ENCODE measurements around the gene TPSD1. TPM values are rescaled to one million over a fixed set of nuclear protein-coding genes. Genes with fewer than 3 reads are reported as not detected.

TPSD1 gene
- total and polyA plus RNA-seq, 9 of the 15 experiments (the other 6 are each of a cell fraction or from before 2014, with no cell fraction given), result not detected

DNA sequence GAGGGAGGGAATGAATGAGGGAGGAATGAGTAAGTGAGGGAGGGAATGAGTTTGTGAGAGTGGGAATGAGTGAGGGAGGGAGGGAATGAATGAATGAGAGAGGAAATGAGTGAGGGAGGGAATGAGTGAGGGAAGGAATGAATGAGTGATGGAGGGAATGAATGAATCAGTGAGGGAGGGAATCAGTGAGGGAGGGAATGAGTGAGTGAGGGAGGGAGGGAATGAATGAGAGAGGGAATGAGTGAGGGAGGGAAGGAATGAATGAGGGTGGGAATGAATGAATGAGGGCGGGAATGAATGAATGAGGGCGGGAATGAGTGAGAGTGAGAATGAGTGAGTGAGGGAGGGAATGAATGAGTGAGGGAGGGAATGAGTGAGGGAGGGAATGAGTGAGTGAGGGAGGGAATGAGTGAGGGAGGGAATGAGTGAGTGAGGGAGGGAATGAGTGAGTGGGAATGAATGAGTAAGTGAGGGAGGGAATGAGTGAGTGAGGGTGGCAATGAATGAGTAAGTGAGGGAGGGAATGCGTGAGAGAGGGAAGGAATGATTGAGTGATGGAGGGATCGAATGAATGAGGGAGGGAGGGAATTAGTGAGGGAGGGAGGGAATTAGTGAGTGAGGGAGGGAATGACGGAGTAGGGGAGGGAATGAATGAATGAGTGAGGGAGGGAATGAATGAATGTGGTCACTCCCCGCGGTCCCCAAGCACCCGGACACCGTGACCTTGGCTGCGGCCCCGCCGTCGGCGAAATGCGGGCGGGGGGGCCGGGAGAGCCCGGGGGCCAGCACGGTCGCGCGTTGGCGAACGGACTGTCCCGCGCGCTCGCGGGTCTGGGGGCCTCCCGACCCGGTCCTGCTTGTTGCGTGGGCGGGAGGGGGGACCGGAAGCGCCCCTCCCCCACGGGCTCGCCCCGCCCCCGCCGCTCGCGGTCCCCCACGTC lies 52.4 kb downstream of the TPSD1 start (continued):
- TF ChIP-seq SMAD4 (CRISPR knock-in tag; conservative IDR thresholded peaks at IDR 0.05) (0 out of 2 replicates have a peak, but pooled peaks have one; percentile 15), NONO (IDR thresholded peaks at IDR 0.05; ENCODE audit: low read depth in 2 of 2, low read length in 1 of 2) (peak in 1 of 2 experiments; percentile 69; a peak in 3 of 4 replicates), ZNF274 (IDR thresholded peaks at IDR 0.05; ENCODE audit: borderline replicate concordance, low read depth, low read length) (no peak), CBX2 (IDR thresholded peaks at IDR 0.05; ENCODE audit: insufficient read depth, low read length, poor library complexity, severe bottlenecking) (no peak), FOXK2 (conservative IDR thresholded peaks at IDR 0.05 in 1 of 2, IDR thresholded peaks at IDR 0.05 in 1 of 2; ENCODE audit: low read depth in 2 of 2) (peak; percentile 8 to 16; a peak in 1 of 4 replicates), NFE2 (IDR thresholded peaks at IDR 0.05; ENCODE audit: low read depth) (no peak), HDAC2 (IDR thresholded peaks at IDR 0.05) (0 out of 2 replicates have a peak, but pooled peaks have one; percentile 45), EHMT2 (IDR thresholded peaks at IDR 0.05) (0 out of 2 replicates have a peak, but pooled peaks have one; percentile 15), TAF1 (IDR thresholded peaks at IDR 0.05; ENCODE audit: control insufficient read depth, extremely low read depth, insufficient read depth, low read length, severe bottlenecking) (peak; percentile 28), ZNF12 (CRISPR knock-in tag; IDR thresholded peaks at IDR 0.05) (no peak), ZNF239 (CRISPR knock-in tag; IDR thresholded peaks at IDR 0.05) (no peak), ZNF253 (CRISPR knock-in tag; conservative IDR thresholded peaks at IDR 0.05) (no peak), ZFP36 (IDR thresholded peaks at IDR 0.05; ENCODE audit: low read depth, low read length, partially characterized antibody) (no peak), DPF2 (IDR thresholded peaks at IDR 0.05) (0 out of 2 replicates have a peak, but pooled peaks have one; percentile 75), MTA2 (IDR thresholded peaks at IDR 0.05; ENCODE audit: low read depth) (peak; percentile 38; the same call in 1 of the 2 replicates), HDAC8 (tag; IDR thresholded peaks at IDR 0.05) (no peak), TEAD1 (CRISPR knock-in tag; IDR thresholded peaks at IDR 0.05) (no peak), ETV5 (CRISPR knock-in tag; IDR thresholded peaks at IDR 0.05; ENCODE audit: low read depth) (0 out of 2 replicates have a peak, but pooled peaks have one; percentile 52), NCOA2 (IDR thresholded peaks at IDR 0.05; ENCODE audit: partially characterized antibody in 2 of 2) (no peak), KLF16 (IDR thresholded peaks at IDR 0.05) (no peak), POLR2A (conservative IDR thresholded peaks at IDR 0.05) (peak; percentile 42; the same call in 1 of the 2 replicates), MXI1 (IDR thresholded peaks at IDR 0.05; ENCODE audit: low read depth, low read length) (no peak), MAFG (tag; conservative IDR thresholded peaks at IDR 0.05) (no peak), DNMT1 (IDR thresholded peaks at IDR 0.05) (no peak), MTA1 (IDR thresholded peaks at IDR 0.05; ENCODE audit: borderline replicate concordance) (0 out of 2 replicates have a peak, but pooled peaks have one; percentile 39)
- TF ChIP-seq, protein P1, sequence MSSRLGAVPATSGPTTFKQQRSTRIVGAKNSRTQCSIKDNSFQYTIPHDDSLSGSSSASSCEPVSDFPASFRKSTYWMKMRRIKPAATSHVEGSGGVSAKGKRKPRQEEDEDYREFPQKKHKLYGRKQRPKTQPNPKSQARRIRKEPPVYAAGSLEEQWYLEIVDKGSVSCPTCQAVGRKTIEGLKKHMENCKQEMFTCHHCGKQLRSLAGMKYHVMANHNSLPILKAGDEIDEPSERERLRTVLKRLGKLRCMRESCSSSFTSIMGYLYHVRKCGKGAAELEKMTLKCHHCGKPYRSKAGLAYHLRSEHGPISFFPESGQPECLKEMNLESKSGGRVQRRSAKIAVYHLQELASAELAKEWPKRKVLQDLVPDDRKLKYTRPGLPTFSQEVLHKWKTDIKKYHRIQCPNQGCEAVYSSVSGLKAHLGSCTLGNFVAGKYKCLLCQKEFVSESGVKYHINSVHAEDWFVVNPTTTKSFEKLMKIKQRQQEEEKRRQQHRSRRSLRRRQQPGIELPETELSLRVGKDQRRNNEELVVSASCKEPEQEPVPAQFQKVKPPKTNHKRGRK (tag; IDR thresholded peaks at IDR 0.05), result peak; percentile 83
- TF ChIP-seq, protein P2, sequence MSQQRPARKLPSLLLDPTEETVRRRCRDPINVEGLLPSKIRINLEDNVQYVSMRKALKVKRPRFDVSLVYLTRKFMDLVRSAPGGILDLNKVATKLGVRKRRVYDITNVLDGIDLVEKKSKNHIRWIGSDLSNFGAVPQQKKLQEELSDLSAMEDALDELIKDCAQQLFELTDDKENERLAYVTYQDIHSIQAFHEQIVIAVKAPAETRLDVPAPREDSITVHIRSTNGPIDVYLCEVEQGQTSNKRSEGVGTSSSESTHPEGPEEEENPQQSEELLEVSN (IDR thresholded peaks at IDR 0.05; ENCODE audit: borderline replicate concordance in 1 of 2, extremely low read depth in 1 of 2, insufficient read depth in 1 of 2, insufficient read length in 1 of 2, low read depth in 1 of 2, low read length in 1 of 2, poor library complexity in 1 of 2, severe bottlenecking in 1 of 2), result peak in 1 of 2 experiments; percentile 21
